GM12864 (cell line): ENCODE results near the gene TREM1.

Experiments used
- DNase-seq: peaks from one replicate; pipeline ENCODE4 v3.0.0-alpha.2; 2011; ENCODE audit warnings: low read depth
- H3K4me3 ChIP-seq: 2 replicates; pipeline ENCODE4 v1.5.1; 2011; ENCODE audit warnings: mild to moderate bottlenecking, low read depth, low read length, control low read depth
- CTCF ChIP-seq: IDR thresholded peaks from 2 replicates; pipeline ENCODE4 v1.5.1; 2011; ENCODE audit warnings: low read depth, mild to moderate bottlenecking, moderate library complexity, low read length, control low read depth, inconsistent platforms; ENCODE audit errors: missing control alignments

The TREM1 gene

GRCh38 chr6:41294214-41294872 is 7.9 kb upstream of the TREM1 start:
- no peak for DNase-seq
- no peak overlapping the region for H3K4me3 ChIP-seq
- TF ChIP-seq CTCF, result no peak

GRCh38 chr6:41291717-41292116 is 5.2 kb upstream of the TREM1 start:
- no peak for TF ChIP-seq CTCF
- H3K4me3 ChIP-seq, result no peak overlapping the region
- DNase-seq, result no peak

- no peak overlapping the region for H3K4me3 ChIP-seq
- DNase-seq, result no peak
- no peak for TF ChIP-seq CTCF
Measured at GRCh38 chr6:41289815-41290214, 3.3 kb upstream of the TREM1 start.

- no peak for DNase-seq
- TF ChIP-seq CTCF, result no peak
- no peak overlapping the region for H3K4me3 ChIP-seq
Measured at GRCh38 chr6:41288754-41289129, 2.3 kb upstream of the TREM1 start.

GRCh38 chr6:41288030-41288753 is 1.7 kb upstream of the TREM1 start:
- no peak overlapping the region for H3K4me3 ChIP-seq
- DNase-seq, result peak; percentile 26
- no peak for TF ChIP-seq CTCF

- DNase-seq, result no peak
- no peak overlapping the region for H3K4me3 ChIP-seq
- TF ChIP-seq CTCF, result no peak
Measured at GRCh38 chr6:41284726-41285125, 1.8 kb downstream of the TREM1 start.

GRCh38 chr6:41283600-41283999 is 2.9 kb downstream of the TREM1 start:
- H3K4me3 ChIP-seq, result no peak overlapping the region
- TF ChIP-seq CTCF, result no peak
- no peak for DNase-seq
